IMR-90 (cell line): Measurements from ENCODE around the gene TRHDE. TPM values are rescaled to one million over a fixed set of nuclear protein-coding genes. Genes with fewer than 3 reads are reported as not detected.
A peak's percentile ranks its signal among the peaks of the same experiment; 100 is the strongest.

ENCODE experiments used
- ATAC-seq: fragments of 200-7000 bp; cut with Tn5 transposase; 2 replicates; pipeline ENCODE4 v1.9.1; 2020; ENCODE audit warnings: low read depth, mild to moderate bottlenecking, moderate library complexity
- BruUV-seq: library from RNA; stranded (reverse); fragments of 400-500 nt; replicated peaks from 2 replicates; lab custom pipeline; 2021; lab: Mats Ljungman, UMichigan
- CTCF ChIA-PET: fragments of 300-600 bp; formaldehyde crosslinking; extraction: SDS; loops from one replicate; lab custom pipeline; 2021; ENCODE audit warnings: antibody characterized with exemption; lab: Yijun Ruan, JAX
- POLR2A ChIA-PET: fragments of 300-600 bp; sonication (Branson Sonifier 250); formaldehyde crosslinking; loops from one replicate; lab custom pipeline; 2022; ENCODE audit warnings: antibody characterized with exemption; ENCODE audit not compliant: unreplicated experiment; lab: Charles Lee
- DNase-seq: peaks from one replicate; pipeline ENCODE4 v3.0.0; 2013
- H2AFZ ChIP-seq: replicated peaks from 2 replicates; pipeline ENCODE3; 2013; ENCODE audit warnings: low read length, mild to moderate bottlenecking; ENCODE audit not compliant: poor library complexity
- H2AK5ac ChIP-seq: 2 replicates; pipeline ENCODE4 v1.6.1; 2013; ENCODE audit warnings: low read depth, low read length, inconsistent platforms
- H2AK9ac ChIP-seq: replicated peaks from 2 replicates; pipeline ENCODE3; 2013; ENCODE audit warnings: mild to moderate bottlenecking, low read depth, low read length, moderate library complexity; ENCODE audit not compliant: poor library complexity
- H2BK120ac ChIP-seq: 2 replicates; pipeline ENCODE4 v1.6.1; 2013; ENCODE audit warnings: low read depth, low read length, inconsistent platforms
- H2BK15ac ChIP-seq: 3 replicates; pipeline ENCODE4 v1.6.1; 2013; ENCODE audit warnings: low read depth, low read length, inconsistent platforms
- H2BK20ac ChIP-seq: 2 replicates; pipeline ENCODE4 v1.6.1; 2013; ENCODE audit warnings: low read depth, mild to moderate bottlenecking, inconsistent platforms, low read length, moderate library complexity
- H2BK5ac ChIP-seq: 2 replicates; pipeline ENCODE4 v1.6.1; 2013; ENCODE audit warnings: mild to moderate bottlenecking, low read depth, low read length, inconsistent platforms; ENCODE audit not compliant: poor library complexity, severe bottlenecking
- H3K14ac ChIP-seq: replicated peaks from 2 replicates; pipeline ENCODE4 v1.6.1; 2013; ENCODE audit warnings: low read depth, low read length, inconsistent platforms
- H3K18ac ChIP-seq: 2 replicates; pipeline ENCODE4 v1.6.1; 2013; ENCODE audit warnings: low read depth, low read length, control low read depth
- H3K23ac ChIP-seq: 2 replicates; pipeline ENCODE4 v1.6.1; 2013; ENCODE audit warnings: low read depth, low read length, inconsistent platforms
- H3K27ac ChIP-seq: 2 replicates; pipeline ENCODE4 v1.5.1; 2013; ENCODE audit warnings: mild to moderate bottlenecking, control low read depth, low read length; ENCODE audit not compliant: insufficient read depth
- H3K27me3 ChIP-seq: 2 replicates; pipeline ENCODE4 v1.6.1; 2013; ENCODE audit warnings: low read length; ENCODE audit not compliant: control insufficient read depth, insufficient read depth
- H3K36me3 ChIP-seq: 2 replicates; pipeline ENCODE4 v1.6.1; 2013; ENCODE audit warnings: low read length, mixed read lengths; ENCODE audit not compliant: control insufficient read depth, insufficient read depth
- H3K4ac ChIP-seq: 2 replicates; pipeline ENCODE4 v1.6.1; 2013; ENCODE audit warnings: low read depth, low read length, inconsistent platforms
- H3K4me1 ChIP-seq: 2 replicates; pipeline ENCODE4 v1.6.1; 2013; ENCODE audit warnings: low read length, mixed read lengths; ENCODE audit not compliant: control insufficient read depth, insufficient read depth
- H3K4me2 ChIP-seq: 2 replicates; pipeline ENCODE4 v1.6.1; 2013; ENCODE audit warnings: low read depth, mild to moderate bottlenecking, control low read depth, low read length, moderate library complexity
- H3K4me3 ChIP-seq: 2 replicates; pipeline ENCODE4 v1.5.1; 2013; ENCODE audit warnings: low read depth, mild to moderate bottlenecking, control low read depth, low read length, moderate library complexity; ENCODE audit not compliant: insufficient read depth
- H3K56ac ChIP-seq: 2 replicates; pipeline ENCODE4 v1.6.1; 2013; ENCODE audit warnings: low read length, inconsistent platforms; ENCODE audit not compliant: insufficient read depth; ENCODE audit errors: extremely low read depth
- H3K79me1 ChIP-seq, 2 experiments: 2 replicates each; pipeline ENCODE4 v1.6.1; 2013; ENCODE audit warnings: low read length in 2 of 2, inconsistent platforms in 1 of 2, low read depth in 1 of 2
- H3K9ac ChIP-seq: 2 replicates; pipeline ENCODE4 v1.6.1; 2013; ENCODE audit warnings: low read depth, low read length, control low read depth
- H3K9me1 ChIP-seq: 2 replicates; pipeline ENCODE4 v1.6.1; 2013; ENCODE audit warnings: low read length, inconsistent platforms; ENCODE audit not compliant: insufficient read depth
- H3K9me3 ChIP-seq: 2 replicates; pipeline ENCODE4 v1.6.1; 2013; ENCODE audit warnings: low read length; ENCODE audit not compliant: control insufficient read depth, insufficient read depth
- H4K20me1 ChIP-seq: 2 replicates; pipeline ENCODE4 v1.6.1; 2013; ENCODE audit warnings: low read length, inconsistent platforms; ENCODE audit not compliant: insufficient read depth
- H4K5ac ChIP-seq: 2 replicates; pipeline ENCODE4 v1.6.1; 2013; ENCODE audit warnings: mild to moderate bottlenecking, low read depth, low read length, control low read depth
- H4K8ac ChIP-seq, 2 experiments: 2 replicates each; pipeline ENCODE4 v1.6.1; 2013; ENCODE audit warnings: low read depth in 2 of 2, low read length in 2 of 2, control low read depth in 1 of 2, inconsistent platforms in 1 of 2
- H4K91ac ChIP-seq: 2 replicates; pipeline ENCODE4 v1.6.1; 2013; ENCODE audit warnings: low read depth, low read length, inconsistent platforms; ENCODE audit not compliant: insufficient read depth
- CEBPB ChIP-seq: IDR thresholded peaks from 2 replicates; pipeline ENCODE4 v1.6.1; 2012; ENCODE audit warnings: low read depth, low read length, improper control_type of control experiment
- CHD1 ChIP-seq: IDR thresholded peaks from 2 replicates; pipeline ENCODE4 v1.6.1; 2012; ENCODE audit warnings: low read depth, low read length, improper control_type of control experiment
- MAFK ChIP-seq: IDR thresholded peaks from 2 replicates; pipeline ENCODE4 v1.6.1; 2012; ENCODE audit warnings: low read depth, low read length, improper control_type of control experiment
- NFE2L2 ChIP-seq: fragments of 150-350 bp; IDR thresholded peaks from 2 replicates; pipeline ENCODE4 v1.6.1; 2016; ENCODE audit warnings: low read depth, mild to moderate bottlenecking, low read length
- RCOR1 ChIP-seq: IDR thresholded peaks from 2 replicates; pipeline ENCODE4 v1.6.1; 2012; ENCODE audit warnings: mild to moderate bottlenecking, low read length, improper control_type of control experiment; ENCODE audit not compliant: insufficient replicate concordance
- WGBS, 2 experiments: methylation state at CpG; one replicate each; pipeline versions ENCODE4 v1.1.5 to v1.1.7; 2013; ENCODE audit warnings: missing lambda C conversion rate in 2 of 2; ENCODE audit not compliant: insufficient read length in 1 of 2; ENCODE audit errors: extremely low coverage in 2 of 2; 5-methylcytosine and 5-hydroxymethylcytosine counted together
- dilution Hi-C: fragments of 300-500 bp; cut with HindIII; formaldehyde crosslinking; loops from one replicate; pipeline ENCODE4 v1.14.3; 2018; ENCODE audit warnings: low sequenced_read_pairs; ENCODE audit not compliant: unreplicated experiment
- in situ Hi-C: fragments of 300-500 bp; cut with MboI; formaldehyde crosslinking; loops from 3 replicates; pipeline ENCODE4 v1.14.3; 2019; ENCODE audit warnings: low sequenced_read_pairs, inconsistent platforms, mixed read lengths
- intact Hi-C: fragments of 100-400 bp; cut with micrococcal nuclease; formaldehyde crosslinking; loops from 2 replicates; pipeline ENCODE4 v1.10.0; 2022
- polyA plus RNA-seq, 3 experiments: library from polyadenylated mRNA; depleted of rRNA; stranded (reverse); fragments of >200 nt; gene quantifications; 2 replicates each; pipeline ENCODE4 v1.2.3, GENCODE V29; 2012; ENCODE audit warnings: low replicate concordance in 1 of 3
- total RNA-seq: library from RNA; depleted of rRNA; stranded (reverse); fragments of >200 nt; gene quantifications from 2 replicates; pipeline ENCODE4 v1.2.3, GENCODE V29; 2012

TRHDE gene
- total and polyA plus RNA-seq, 2 of the 4 experiments (the other 2 are of a cell fraction), result 33.7 to 65.1 TPM

- Histone ChIP-seq H3K9me1 (no peaks in the 10 kb centered on the region; the same call in 1 of the 2 replicates), H2AK5ac (no peak overlapping the region), H2AK9ac (no peak overlapping the region), H3K4me2 (no peak overlapping the region), H3K79me1 (peaks cover 11 to 34% of the 10 kb centered on the region in 2 experiments; a peak in 3 of 4 replicates), H3K27ac (no peak overlapping the region), H3K9me3 (no peaks in the 10 kb centered on the region), H3K27me3 (no peaks in the 10 kb centered on the region), H2AFZ (no peak overlapping the region), H4K8ac (no peak overlapping the region), H3K14ac (no peak overlapping the region), H2BK15ac (no peak overlapping the region), H4K5ac (no peak overlapping the region), H2BK120ac (no peak overlapping the region), H3K36me3 (no peaks in the 10 kb centered on the region), H3K4ac (no peak overlapping the region), H2BK5ac (no peak overlapping the region), H2BK20ac (no peak overlapping the region), H4K20me1 (0 out of 2 replicates have a peak, but pooled peaks cover 3% of the 10 kb centered on the region), H4K91ac (no peak overlapping the region), H3K18ac (no peak overlapping the region), H3K4me1 (no peaks in the 10 kb centered on the region), H3K23ac (no peak overlapping the region), H3K4me3 (no peak overlapping the region), H3K56ac (no peak overlapping the region), H3K9ac (no peak overlapping the region)
- ATAC-seq, result no peak
- TF ChIP-seq MAFK (peak; percentile 86), CHD1 (no peak), CEBPB (no peak), RCOR1 (no peak), NFE2L2 (no peak)
- dilution Hi-C loops (no loop called here), intact Hi-C loops (no loop called here), in situ Hi-C loops (no loop called here)
- no TSS peak for BruUV-seq
- ChIA-PET POLR2A (no interaction called here), CTCF (no interaction called here)
- no CpG with 5 or more reads among the region's 1 CpG for WGBS, 2 experiments
- DNase-seq, result no peak
Observed at GRCh38 chr12:72434999-72435398, 162.8 kb downstream of the TRHDE start.
